ENCODE results near the gene TMEM45A.
"Not testable (repeated sequence)": the region's sequence is repeated elsewhere in the genome, so short reads cannot be mapped to it uniquely, and the experiment has no call there.

The TMEM45A gene

DNA sequence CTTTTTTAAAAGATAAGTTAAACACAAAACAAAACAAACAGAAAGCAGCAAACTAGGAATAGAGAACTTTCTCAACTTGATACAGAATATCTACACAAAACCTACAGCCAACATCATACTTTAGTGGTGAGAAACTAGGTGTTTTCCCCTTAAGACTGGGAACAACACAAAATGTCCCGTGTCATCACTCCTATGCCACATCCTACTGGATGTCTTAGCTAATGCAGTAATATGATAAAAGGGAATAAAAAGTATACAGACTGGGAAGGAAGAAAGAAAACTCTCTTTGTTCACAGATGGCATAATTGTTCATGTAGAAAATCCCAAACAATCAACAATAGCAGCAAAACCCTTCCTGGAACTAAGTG lies 45.9 kb downstream of the TMEM45A start:
- no peak overlapping the region; the same call in 1 of the 2 replicates for H3K4me3 ChIP-seq (ENCODE audit: low read depth, low read length)
- no peak for TF ChIP-seq CTCF (IDR thresholded peaks at IDR 0.05; ENCODE audit: insufficient read depth, low read depth, low read length, missing control alignments)
- DNase-seq (ENCODE audit: low read depth): peak; percentile 14

DNA sequence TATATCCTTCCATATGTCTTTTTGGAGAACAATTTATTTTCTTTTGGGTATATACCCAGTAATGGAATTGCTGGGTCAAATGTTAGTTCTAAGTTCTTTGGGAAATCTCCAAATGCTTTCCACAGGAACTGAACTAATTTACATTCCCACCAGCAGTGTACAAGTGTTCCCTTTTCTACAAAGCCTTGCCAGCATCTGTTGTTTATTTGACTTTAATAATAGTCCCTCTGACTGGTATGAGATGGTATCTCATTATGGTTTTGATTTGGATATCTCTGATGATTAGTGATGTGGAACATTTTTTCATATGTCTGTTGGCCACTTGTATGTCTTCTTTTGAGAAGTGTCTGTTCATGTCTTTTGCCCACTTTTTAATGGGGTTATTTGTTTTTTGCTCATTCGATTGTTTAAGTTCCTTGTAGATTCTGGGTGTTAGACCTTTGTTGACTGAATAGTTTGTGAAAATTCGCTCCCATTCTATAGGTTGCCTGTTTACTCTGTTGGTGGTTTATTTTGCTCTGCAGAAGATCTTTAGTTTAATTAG lies 48.4 kb downstream of the TMEM45A start:
- H3K4me3 ChIP-seq (ENCODE audit: low read depth, low read length): no peak overlapping the region
- no peak for TF ChIP-seq CTCF (IDR thresholded peaks at IDR 0.05; ENCODE audit: insufficient read depth, low read depth, low read length, missing control alignments)
- no peak for DNase-seq (ENCODE audit: low read depth)

DNA sequence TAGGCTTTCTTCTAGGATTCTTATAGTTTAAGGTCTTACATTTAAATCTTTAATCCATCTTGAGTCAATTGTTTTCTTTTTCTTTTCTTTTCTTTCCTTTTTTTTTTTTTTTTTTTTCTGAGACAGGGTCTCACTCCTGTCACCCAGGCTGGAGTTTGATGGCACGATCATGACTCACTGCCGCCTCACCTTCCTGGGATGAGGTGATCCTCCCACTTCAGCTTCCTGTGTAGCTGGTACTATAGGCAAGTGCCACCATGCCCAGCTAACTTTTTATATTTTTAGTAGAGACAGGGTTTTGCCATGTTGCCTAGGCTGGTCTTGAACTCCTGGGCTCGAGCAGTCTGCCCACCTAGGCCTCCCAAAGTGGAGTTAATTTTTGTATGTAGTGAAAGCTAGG lies 49.0 kb downstream of the TMEM45A start:
- H3K4me3 ChIP-seq (ENCODE audit: low read depth, low read length); DNase-seq (ENCODE audit: low read depth): not testable (repeated sequence)

- TF ChIP-seq CTCF (IDR thresholded peaks at IDR 0.05; ENCODE audit: insufficient read depth, low read depth, low read length, missing control alignments): no peak
- DNase-seq (ENCODE audit: low read depth): no peak
- H3K4me3 ChIP-seq (ENCODE audit: low read depth, low read length): no peak overlapping the region
Measured at GRCh38 chr3:100545371-100545770, 53.0 kb downstream of the TMEM45A start.

DNA sequence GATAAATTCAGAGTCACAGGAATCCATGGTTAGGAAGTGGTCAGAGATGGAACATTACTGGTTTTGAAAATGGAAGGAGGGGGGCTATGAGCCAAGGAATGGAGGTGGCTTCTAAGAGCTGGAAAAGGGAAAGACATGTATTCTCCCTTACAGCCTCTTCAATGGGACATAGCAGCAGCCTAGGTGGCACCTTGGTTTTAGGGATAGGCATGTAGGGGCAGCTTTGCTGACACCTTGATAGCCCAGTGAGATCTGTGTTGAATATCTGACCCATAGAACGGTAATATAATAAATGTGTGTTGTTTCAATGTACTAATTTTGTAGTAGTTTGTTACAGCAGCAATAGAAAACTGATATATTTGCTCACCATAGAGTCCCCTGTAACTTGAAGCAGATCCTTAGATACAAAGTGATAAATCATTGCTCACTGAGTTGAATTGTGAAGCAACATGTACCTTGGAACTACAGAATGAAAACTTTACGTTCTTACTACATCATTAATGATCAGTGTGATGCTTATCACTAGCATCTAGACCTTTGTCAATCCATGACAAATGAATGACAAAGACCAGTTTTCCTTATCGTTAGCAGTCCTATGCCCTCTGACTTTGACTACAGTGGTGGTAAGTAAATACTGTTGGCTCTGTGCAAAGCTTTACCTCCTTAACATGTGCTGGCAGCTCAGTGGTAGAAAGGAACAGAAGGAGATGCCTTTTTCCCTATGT lies 53.8 kb downstream of the TMEM45A start:
- H3K4me3 ChIP-seq (ENCODE audit: low read depth, low read length): no peak overlapping the region
- no peak for DNase-seq (ENCODE audit: low read depth)
- no peak for TF ChIP-seq CTCF (IDR thresholded peaks at IDR 0.05; ENCODE audit: insufficient read depth, low read depth, low read length, missing control alignments)

DNA sequence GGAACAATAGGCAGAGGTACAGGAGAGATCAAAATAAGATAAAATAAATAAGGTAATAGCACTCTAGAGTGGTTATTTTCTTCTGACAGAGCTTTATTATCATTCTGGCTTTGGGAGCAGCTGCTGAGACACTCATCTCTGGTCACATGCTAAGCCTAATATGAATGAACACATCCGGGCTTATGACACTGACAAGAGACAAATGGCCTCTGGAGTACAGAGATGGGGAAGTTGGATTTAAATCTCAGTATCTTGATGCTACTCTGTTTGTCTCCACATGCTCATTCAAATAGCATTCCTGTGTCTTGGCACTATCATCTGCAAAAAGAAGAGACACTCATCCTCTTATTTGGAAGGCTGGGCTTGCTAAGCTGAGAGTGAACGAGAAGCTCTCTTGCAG lies 55.6 kb downstream of the TMEM45A start:
- no peak for DNase-seq (ENCODE audit: low read depth)
- H3K4me3 ChIP-seq (ENCODE audit: low read depth, low read length): no peak overlapping the region

More for the DNA sequence above, 55.6 kb downstream of the TMEM45A start:
- TF ChIP-seq CTCF (IDR thresholded peaks at IDR 0.05; ENCODE audit: insufficient read depth, low read depth, low read length, missing control alignments): no peak

All from GM12865 (cell line).